OCI-LY7 (cell line): Measurements from ENCODE around the gene OLA1. TPM values are rescaled to one million over a fixed set of nuclear protein-coding genes. Genes with fewer than 3 reads are reported as not detected.

ENCODE experiments used
- BruUV-seq: library from RNA; stranded (reverse); fragments of 400-500 nt; replicated peaks from 2 replicates; lab custom pipeline; 2021; lab: Mats Ljungman, UMichigan
- CTCF ChIA-PET: fragments of 300-600 bp; sonication (Branson Sonifier 250); formaldehyde crosslinking; loops from one replicate; lab custom pipeline; 2022; ENCODE audit warnings: antibody characterized with exemption; ENCODE audit not compliant: unreplicated experiment; lab: Charles Lee
- POLR2A ChIA-PET: fragments of 300-600 bp; sonication (Branson Sonifier 250); formaldehyde crosslinking; loops from one replicate; lab custom pipeline; 2022; ENCODE audit warnings: antibody characterized with exemption; lab: Charles Lee
- DNase-seq: peaks from one replicate; pipeline ENCODE4 v3.0.0-alpha.2; 2015; ENCODE audit warnings: low spot score
- H2AFZ ChIP-seq: fragments of 200-600 bp; sonication (generic), shearing (Covaris generic); 2 replicates; pipeline ENCODE4 v1.6.1; 2014; ENCODE audit warnings: mild to moderate bottlenecking, antibody characterized with exemption, low read length, moderate library complexity
- H3K27ac ChIP-seq: fragments of 200-600 bp; sonication (generic); 2 replicates; pipeline ENCODE4 v1.5.1; 2014; ENCODE audit warnings: mixed run types, low read depth, mild to moderate bottlenecking, moderate library complexity, low read length, inconsistent platforms; ENCODE audit not compliant: poor library complexity, severe bottlenecking
- H3K36me3 ChIP-seq: fragments of 200-600 bp; sonication (generic); 2 replicates; pipeline ENCODE4 v1.6.1; 2014; ENCODE audit warnings: mild to moderate bottlenecking, antibody characterized with exemption, low read length, moderate library complexity, mixed read lengths; ENCODE audit not compliant: insufficient read depth
- H3K4me1 ChIP-seq: fragments of 200-600 bp; sonication (generic); 2 replicates; pipeline ENCODE4 v1.5.1; 2014; ENCODE audit warnings: mild to moderate bottlenecking, low read length; ENCODE audit not compliant: insufficient read depth, poor library complexity, severe bottlenecking
- H3K4me2 ChIP-seq: fragments of 200-600 bp; sonication (generic); 2 replicates; pipeline ENCODE4 v1.6.1; 2014; ENCODE audit warnings: mild to moderate bottlenecking, low read length
- H3K4me3 ChIP-seq: fragments of 200-600 bp; sonication (generic); 2 replicates; pipeline ENCODE4 v1.5.1; 2014; ENCODE audit warnings: mild to moderate bottlenecking, low read depth, low read length; ENCODE audit not compliant: poor library complexity, severe bottlenecking
- H3K79me2 ChIP-seq: fragments of 200-600 bp; sonication (generic); 2 replicates; pipeline ENCODE4 v1.6.1; 2016; ENCODE audit warnings: low read depth, mild to moderate bottlenecking, low read length, moderate library complexity, mixed read lengths; ENCODE audit not compliant: insufficient read depth
- H3K9me2 ChIP-seq: fragments of 200-600 bp; sonication (generic); 2 replicates; pipeline ENCODE4 v1.6.1; 2016; ENCODE audit warnings: mild to moderate bottlenecking, low read length, mixed read lengths; ENCODE audit not compliant: insufficient read depth
- H3K9me3 ChIP-seq: fragments of 200-600 bp; sonication (generic); 2 replicates; pipeline ENCODE4 v1.6.1; 2014; ENCODE audit warnings: mild to moderate bottlenecking, mixed run types, low read length, mixed read lengths
- H4K20me1 ChIP-seq: fragments of 200-600 bp; sonication (generic); 2 replicates; pipeline ENCODE4 v1.6.1; 2014; ENCODE audit warnings: mild to moderate bottlenecking, antibody characterized with exemption, low read length, moderate library complexity, mixed read lengths; ENCODE audit not compliant: insufficient read depth
- CTCF ChIP-seq: fragments of 200-600 bp; sonication (generic); conservative IDR thresholded peaks from 2 replicates; pipeline ENCODE4 v1.5.1; 2014; ENCODE audit warnings: mild to moderate bottlenecking, antibody characterized with exemption, low read length, moderate library complexity, mixed read lengths
- EZH2phosphoT487 ChIP-seq: fragments of 200-600 bp; sonication (generic); IDR thresholded peaks from 2 replicates; pipeline ENCODE4 v1.6.1; 2018; ENCODE audit warnings: low read depth, borderline replicate concordance, mild to moderate bottlenecking, mixed run types, antibody characterized with exemption, low read length, moderate library complexity, mixed read lengths
- intact Hi-C: fragments of 100-400 bp; cut with micrococcal nuclease; formaldehyde crosslinking; loops from one replicate; pipeline ENCODE4 v1.10.0; 2022; ENCODE audit not compliant: unreplicated experiment
- total RNA-seq, 2 experiments: library from RNA; depleted of rRNA in 1 of 2; stranded (reverse); fragments of >200 nt in 1 of 2; shearing (Covaris generic) in 1 of 2; gene quantifications; 2 replicates each; pipeline ENCODE4 v1.2.3, GENCODE V29; 2014 to 2022

The OLA1 gene
- total RNA-seq, 2 experiments from 2014 or later = 66.0 to 116 TPM

- CTCF ChIA-PET = no interaction called here
- Histone ChIP-seq H3K4me3 (no peak overlapping the region), H3K36me3 (no peaks in the 10 kb centered on the region; the same call in 1 of the 2 replicates), H3K9me2 (no peaks in the 10 kb centered on the region), H3K79me2 (no peaks in the 10 kb centered on the region), H2AFZ (no peak overlapping the region), H4K20me1 (0 out of 2 replicates have a peak, but pooled peaks cover 6% of the 10 kb centered on the region), H3K4me1 (no peaks in the 10 kb centered on the region), H3K4me2 (no peak overlapping the region), H3K27ac (no peak overlapping the region), H3K9me3 (no peaks in the 10 kb centered on the region)
- TF ChIP-seq EZH2phosphoT487 (no peak), CTCF (peak; percentile 84)
- DNase-seq = peak; percentile 54
- no TSS peak for BruUV-seq
- POLR2A ChIA-PET = interaction anchor here (0.7 kb wide), 1 partner anchor 105 kb away, joined by 3 read pairs; no protein-coding TSS in a partner anchor
- intact Hi-C loops = loop anchor here (1.0 kb wide), 1 partner anchor 183 kb away; no protein-coding TSS in a partner anchor
These were observed 90.3 kb downstream of the OLA1 start for GRCh38 chr2:174158003-174158402.

GRCh38 chr2:174157053-174157452 lies 91.3 kb downstream of the OLA1 start:
- no peaks in the 10 kb centered on the region for H3K9me2 ChIP-seq
- 0 out of 2 replicates have a peak, but pooled peaks cover 4% of the 10 kb centered on the region for H4K20me1 ChIP-seq
- no TSS peak for BruUV-seq
- no peak for DNase-seq
- POLR2A ChIA-PET = interaction anchor here (0.6 kb wide), 1 partner anchor 175 kb away, joined by 3 read pairs; no protein-coding TSS in a partner anchor
- H3K4me2 ChIP-seq = no peak overlapping the region
- TF ChIP-seq EZH2phosphoT487 (no peak), CTCF (no peak)
- no peak overlapping the region for H2AFZ ChIP-seq
- intact Hi-C loops = no loop called here
- H3K4me3 ChIP-seq = no peak overlapping the region
- no peaks in the 10 kb centered on the region; the same call in 1 of the 2 replicates for H3K36me3 ChIP-seq
- no peak overlapping the region for H3K27ac ChIP-seq
- H3K9me3 ChIP-seq = no peaks in the 10 kb centered on the region
- CTCF ChIA-PET = no interaction called here
- no peaks in the 10 kb centered on the region for H3K79me2 ChIP-seq
- H3K4me1 ChIP-seq = no peaks in the 10 kb centered on the region
